Right lung (tissue), 5 donors: Measurements from ENCODE around the gene ZNF837. TPM values are rescaled to one million over a fixed set of nuclear protein-coding genes. Genes with fewer than 3 reads are reported as not detected.
A peak's percentile ranks its signal among the peaks of the same experiment; 100 is the strongest.
"Not testable (repeated sequence)": the region's sequence is repeated elsewhere in the genome, so short reads cannot be mapped to it uniquely, and the experiment has no call there.

Experiments
- DNase-seq, 2 donors: peaks; one replicate each; pipeline ENCODE4 v3.0.0-alpha.2; 2013
- polyA plus RNA-seq, 5 donors: library from polyadenylated mRNA; unstranded; fragments of 120-200 nt; gene quantifications; one replicate each; pipeline versions ENCODE4 v1.2.1 to v1.2.3, GENCODE V29; 2013; ENCODE audit warnings: inconsistent platforms in 1 of 5, low replicate concordance in 1 of 5; ENCODE audit not compliant: insufficient read length in 5 of 5, insufficient read depth in 1 of 5

The ZNF837 gene
- polyA plus RNA-seq, 5 donors, result 1.4 to 4.2 (median 2.2) TPM

- DNase-seq, result no peak
Measured at GRCh38 chr19:58351990-58352755, 28.7 kb downstream of the ZNF837 start.

GRCh38 chr19:58351558-58351878 lies 29.3 kb downstream of the ZNF837 start:
- DNase-seq, result no peak

GRCh38 chr19:58350871-58351557 lies 29.8 kb downstream of the ZNF837 start:
- DNase-seq, result no peak

GRCh38 chr19:58350001-58350861 lies 30.6 kb downstream of the ZNF837 start:
- DNase-seq, result no peak

GRCh38 chr19:58349590-58349989 lies 31.2 kb downstream of the ZNF837 start:
- no peak for DNase-seq

GRCh38 chr19:58348080-58348479 lies 32.8 kb downstream of the ZNF837 start:
- DNase-seq, result not testable (repeated sequence)

- DNase-seq, result no peak
Measured at GRCh38 chr19:58346961-58347929, 33.6 kb downstream of the ZNF837 start.

GRCh38 chr19:58345558-58345957 lies 35.3 kb downstream of the ZNF837 start:
- DNase-seq, result no peak

GRCh38 chr19:58338825-58339558 lies 41.8 kb downstream of the ZNF837 start:
- no peak for DNase-seq

GRCh38 chr19:58338336-58338735 lies 42.5 kb downstream of the ZNF837 start:
- DNase-seq, result no peak

GRCh38 chr19:58336820-58337219 lies 44.0 kb downstream of the ZNF837 start:
- DNase-seq, result no peak

GRCh38 chr19:58336216-58336615 lies 44.6 kb downstream of the ZNF837 start:
- DNase-seq, result no peak

GRCh38 chr19:58335630-58336029 lies 45.2 kb downstream of the ZNF837 start:
- DNase-seq, result no peak

GRCh38 chr19:58334691-58335249 lies 46.1 kb downstream of the ZNF837 start:
- DNase-seq, result no peak

- no peak for DNase-seq
Measured at GRCh38 chr19:58332697-58333096, 48.1 kb downstream of the ZNF837 start.

- DNase-seq, result no peak
Measured at GRCh38 chr19:58330458-58330857, 50.4 kb downstream of the ZNF837 start.

GRCh38 chr19:58328999-58329398 lies 51.8 kb downstream of the ZNF837 start:
- no peak for DNase-seq

- peak; percentile 93 to 95 for DNase-seq
Measured at GRCh38 chr19:58326914-58327726, 53.7 kb downstream of the ZNF837 start, which contains the start of gene ZSCAN22. TSS of gene ZSCAN22 (plus strand) at chr19:58326994. CDS start at chr19:58334803, 7,809 bp downstream.

GRCh38 chr19:58326501-58326913 lies 54.3 kb downstream of the ZNF837 start:
- no peak for DNase-seq
